Measurements from ENCODE around the gene KIF3A. TPM values are rescaled to one million over a fixed set of nuclear protein-coding genes. Genes with fewer than 3 reads are reported as not detected.

The KIF3A gene
- total and polyA plus RNA-seq, 2 of the 8 experiments (the other 6 are each of a cell fraction or from before 2014, with no cell fraction given): 3.1 to 13.1 TPM

DNA sequence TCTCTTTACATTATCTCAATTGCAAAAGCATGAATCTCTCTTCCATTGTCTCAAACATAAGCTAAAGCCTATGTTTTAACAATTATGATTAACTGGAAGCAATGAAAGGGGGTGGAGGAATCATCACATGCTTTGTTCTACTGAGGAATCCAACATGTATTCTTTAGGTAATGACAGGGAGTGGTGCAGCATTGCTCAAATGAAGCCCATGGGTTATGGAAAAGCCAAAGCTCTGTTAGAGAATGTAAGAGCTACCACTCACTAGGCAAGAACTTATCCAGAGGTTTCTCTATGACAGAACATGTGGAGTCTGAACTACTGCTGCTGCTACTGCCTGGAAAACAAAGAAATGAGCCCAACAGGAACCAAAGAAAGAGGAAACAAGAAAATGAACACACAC is 28.7 kb downstream of the KIF3A start (continued):
- TF ChIP-seq, protein P1, sequence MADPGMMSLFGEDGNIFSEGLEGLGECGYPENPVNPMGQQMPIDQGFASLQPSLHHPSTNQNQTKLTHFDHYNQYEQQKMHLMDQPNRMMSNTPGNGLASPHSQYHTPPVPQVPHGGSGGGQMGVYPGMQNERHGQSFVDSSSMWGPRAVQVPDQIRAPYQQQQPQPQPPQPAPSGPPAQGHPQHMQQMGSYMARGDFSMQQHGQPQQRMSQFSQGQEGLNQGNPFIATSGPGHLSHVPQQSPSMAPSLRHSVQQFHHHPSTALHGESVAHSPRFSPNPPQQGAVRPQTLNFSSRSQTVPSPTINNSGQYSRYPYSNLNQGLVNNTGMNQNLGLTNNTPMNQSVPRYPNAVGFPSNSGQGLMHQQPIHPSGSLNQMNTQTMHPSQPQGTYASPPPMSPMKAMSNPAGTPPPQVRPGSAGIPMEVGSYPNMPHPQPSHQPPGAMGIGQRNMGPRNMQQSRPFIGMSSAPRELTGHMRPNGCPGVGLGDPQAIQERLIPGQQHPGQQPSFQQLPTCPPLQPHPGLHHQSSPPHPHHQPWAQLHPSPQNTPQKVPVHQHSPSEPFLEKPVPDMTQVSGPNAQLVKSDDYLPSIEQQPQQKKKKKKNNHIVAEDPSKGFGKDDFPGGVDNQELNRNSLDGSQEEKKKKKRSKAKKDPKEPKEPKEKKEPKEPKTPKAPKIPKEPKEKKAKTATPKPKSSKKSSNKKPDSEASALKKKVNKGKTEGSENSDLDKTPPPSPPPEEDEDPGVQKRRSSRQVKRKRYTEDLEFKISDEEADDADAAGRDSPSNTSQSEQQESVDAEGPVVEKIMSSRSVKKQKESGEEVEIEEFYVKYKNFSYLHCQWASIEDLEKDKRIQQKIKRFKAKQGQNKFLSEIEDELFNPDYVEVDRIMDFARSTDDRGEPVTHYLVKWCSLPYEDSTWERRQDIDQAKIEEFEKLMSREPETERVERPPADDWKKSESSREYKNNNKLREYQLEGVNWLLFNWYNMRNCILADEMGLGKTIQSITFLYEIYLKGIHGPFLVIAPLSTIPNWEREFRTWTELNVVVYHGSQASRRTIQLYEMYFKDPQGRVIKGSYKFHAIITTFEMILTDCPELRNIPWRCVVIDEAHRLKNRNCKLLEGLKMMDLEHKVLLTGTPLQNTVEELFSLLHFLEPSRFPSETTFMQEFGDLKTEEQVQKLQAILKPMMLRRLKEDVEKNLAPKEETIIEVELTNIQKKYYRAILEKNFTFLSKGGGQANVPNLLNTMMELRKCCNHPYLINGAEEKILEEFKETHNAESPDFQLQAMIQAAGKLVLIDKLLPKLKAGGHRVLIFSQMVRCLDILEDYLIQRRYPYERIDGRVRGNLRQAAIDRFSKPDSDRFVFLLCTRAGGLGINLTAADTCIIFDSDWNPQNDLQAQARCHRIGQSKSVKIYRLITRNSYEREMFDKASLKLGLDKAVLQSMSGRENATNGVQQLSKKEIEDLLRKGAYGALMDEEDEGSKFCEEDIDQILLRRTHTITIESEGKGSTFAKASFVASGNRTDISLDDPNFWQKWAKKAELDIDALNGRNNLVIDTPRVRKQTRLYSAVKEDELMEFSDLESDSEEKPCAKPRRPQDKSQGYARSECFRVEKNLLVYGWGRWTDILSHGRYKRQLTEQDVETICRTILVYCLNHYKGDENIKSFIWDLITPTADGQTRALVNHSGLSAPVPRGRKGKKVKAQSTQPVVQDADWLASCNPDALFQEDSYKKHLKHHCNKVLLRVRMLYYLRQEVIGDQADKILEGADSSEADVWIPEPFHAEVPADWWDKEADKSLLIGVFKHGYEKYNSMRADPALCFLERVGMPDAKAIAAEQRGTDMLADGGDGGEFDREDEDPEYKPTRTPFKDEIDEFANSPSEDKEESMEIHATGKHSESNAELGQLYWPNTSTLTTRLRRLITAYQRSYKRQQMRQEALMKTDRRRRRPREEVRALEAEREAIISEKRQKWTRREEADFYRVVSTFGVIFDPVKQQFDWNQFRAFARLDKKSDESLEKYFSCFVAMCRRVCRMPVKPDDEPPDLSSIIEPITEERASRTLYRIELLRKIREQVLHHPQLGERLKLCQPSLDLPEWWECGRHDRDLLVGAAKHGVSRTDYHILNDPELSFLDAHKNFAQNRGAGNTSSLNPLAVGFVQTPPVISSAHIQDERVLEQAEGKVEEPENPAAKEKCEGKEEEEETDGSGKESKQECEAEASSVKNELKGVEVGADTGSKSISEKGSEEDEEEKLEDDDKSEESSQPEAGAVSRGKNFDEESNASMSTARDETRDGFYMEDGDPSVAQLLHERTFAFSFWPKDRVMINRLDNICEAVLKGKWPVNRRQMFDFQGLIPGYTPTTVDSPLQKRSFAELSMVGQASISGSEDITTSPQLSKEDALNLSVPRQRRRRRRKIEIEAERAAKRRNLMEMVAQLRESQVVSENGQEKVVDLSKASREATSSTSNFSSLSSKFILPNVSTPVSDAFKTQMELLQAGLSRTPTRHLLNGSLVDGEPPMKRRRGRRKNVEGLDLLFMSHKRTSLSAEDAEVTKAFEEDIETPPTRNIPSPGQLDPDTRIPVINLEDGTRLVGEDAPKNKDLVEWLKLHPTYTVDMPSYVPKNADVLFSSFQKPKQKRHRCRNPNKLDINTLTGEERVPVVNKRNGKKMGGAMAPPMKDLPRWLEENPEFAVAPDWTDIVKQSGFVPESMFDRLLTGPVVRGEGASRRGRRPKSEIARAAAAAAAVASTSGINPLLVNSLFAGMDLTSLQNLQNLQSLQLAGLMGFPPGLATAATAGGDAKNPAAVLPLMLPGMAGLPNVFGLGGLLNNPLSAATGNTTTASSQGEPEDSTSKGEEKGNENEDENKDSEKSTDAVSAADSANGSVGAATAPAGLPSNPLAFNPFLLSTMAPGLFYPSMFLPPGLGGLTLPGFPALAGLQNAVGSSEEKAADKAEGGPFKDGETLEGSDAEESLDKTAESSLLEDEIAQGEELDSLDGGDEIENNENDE (IDR thresholded peaks at IDR 0.05; ENCODE audit: insufficient replicate concordance, low read length): no peak
- TF ChIP-seq ZNF274 (IDR thresholded peaks at IDR 0.05; ENCODE audit: borderline replicate concordance, extremely low read depth, low read length): no peak
